Activated CD8-positive, alpha-beta T cell treated with anti-CD3 and anti-CD28 coated beads for 36 hours (primary cell): ENCODE results near the gene B4GALNT2. TPM values are rescaled to one million over a fixed set of nuclear protein-coding genes. Genes with fewer than 3 reads are reported as not detected.

Experiments
- ATAC-seq: fragments of 200-7000 bp; cut with Tn5 transposase; one replicate; pipeline ENCODE4 v1.10.0; 2021; ENCODE audit warnings: mild to moderate bottlenecking, moderate library complexity
- CTCF ChIA-PET: fragments of 350-600 bp; sonication (Branson Sonifier 250); formaldehyde crosslinking; loops from one replicate; lab custom pipeline; 2021; ENCODE audit warnings: antibody characterized with exemption; lab: Charles Lee
- POLR2A ChIA-PET: fragments of 350-600 bp; sonication (Branson Sonifier 250); formaldehyde crosslinking; loops from one replicate; lab custom pipeline; 2021; ENCODE audit warnings: antibody characterized with exemption; lab: Charles Lee
- DNase-seq: peaks from one replicate; pipeline ENCODE4 v3.0.0-alpha.2; 2020
- H3K27ac Mint-ChIP-seq: one replicate; pipeline ENCODE4 v1.8.0; 2021; ENCODE audit warnings: mild to moderate bottlenecking, mixed read lengths
- H3K27me3 Mint-ChIP-seq: one replicate; pipeline ENCODE4 v1.8.0; 2021; ENCODE audit warnings: mixed read lengths
- H3K36me3 Mint-ChIP-seq: one replicate; pipeline ENCODE4 v1.8.0; 2021; ENCODE audit warnings: low read depth, mixed read lengths
- H3K4me1 Mint-ChIP-seq: one replicate; pipeline ENCODE4 v1.8.0; 2021; ENCODE audit warnings: low read depth, mixed read lengths
- H3K4me3 Mint-ChIP-seq: one replicate; pipeline ENCODE4 v1.8.0; 2021; ENCODE audit warnings: mild to moderate bottlenecking, moderate library complexity, mixed read lengths
- H3K9me3 Mint-ChIP-seq: one replicate; pipeline ENCODE4 v1.8.0; 2021; ENCODE audit warnings: mixed read lengths
- CTCF ChIP-seq: fragments of 200-600 bp; IDR thresholded peaks from one replicate; pipeline ENCODE4 v1.8.0; 2022; ENCODE audit warnings: antibody characterized with exemption, mild to moderate bottlenecking
- intact Hi-C: fragments of 100-400 bp; cut with micrococcal nuclease; formaldehyde crosslinking; loops from one replicate; pipeline ENCODE4 v1.10.0; 2022
- total RNA-seq, 2 experiments: library from RNA; stranded (reverse); gene quantifications; one replicate each; pipeline ENCODE4 v1.2.3, GENCODE V29; 2021

The B4GALNT2 gene
- total RNA-seq, 2 experiments from 2014 or later = not detected

GRCh38 chr17:49111934-49112333 lies 20.6 kb upstream of the B4GALNT2 start:
- intact Hi-C loops = no loop called here

DNA sequence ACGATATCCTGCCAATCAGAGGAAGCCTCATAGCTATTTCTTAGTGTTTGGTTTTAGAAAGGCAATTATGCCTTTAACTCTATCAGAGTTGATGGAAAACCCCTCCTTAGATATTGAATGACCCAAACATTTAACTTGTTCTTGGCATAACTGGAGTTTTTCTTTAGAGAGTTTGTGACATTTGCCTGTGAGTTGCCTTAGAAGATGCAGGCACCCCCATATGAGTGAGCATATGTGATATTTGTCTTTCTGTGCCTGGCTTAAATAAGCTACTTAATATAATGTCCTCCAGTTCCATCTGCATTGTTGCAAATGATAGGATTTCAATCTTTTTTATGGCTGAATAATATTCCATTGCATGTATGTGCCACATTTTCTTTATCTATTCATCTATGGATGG lies 19.6 kb upstream of the B4GALNT2 start:
- no peaks in the 10 kb centered on the region for H3K36me3 Mint-ChIP-seq
- CTCF ChIA-PET = interaction anchor here (0.6 to 1.2 kb wide), 2 partner anchors 21 to 442 kb away, joined by 3 to 4 read pairs; no protein-coding TSS in a partner anchor
- H3K4me3 Mint-ChIP-seq = no peak overlapping the region
- no peak for TF ChIP-seq CTCF
- POLR2A ChIA-PET = no interaction called here
- peaks cover 17% of the 10 kb centered on the region for H3K27me3 Mint-ChIP-seq
- H3K27ac Mint-ChIP-seq = no peak overlapping the region
- no peak for ATAC-seq
- no peak for DNase-seq
- no peaks in the 10 kb centered on the region for H3K9me3 Mint-ChIP-seq
- no peaks in the 10 kb centered on the region for H3K4me1 Mint-ChIP-seq
- intact Hi-C loops = no loop called here

More at GRCh38 chr17:49111934-49112333, 20.6 kb upstream of the B4GALNT2 start:
- TF ChIP-seq CTCF = no peak
- DNase-seq = no peak
- CTCF ChIA-PET = interaction anchor here (0.6 kb wide), 1 partner anchor 116 kb away, joined by 3 read pairs; no protein-coding TSS in a partner anchor
- POLR2A ChIA-PET = no interaction called here
- Mint-ChIP-seq H3K4me3 (no peak overlapping the region), H3K27ac (no peak overlapping the region), H3K27me3 (peaks cover 12% of the 10 kb centered on the region), H3K36me3 (no peaks in the 10 kb centered on the region), H3K4me1 (no peaks in the 10 kb centered on the region), H3K9me3 (no peaks in the 10 kb centered on the region)
- no peak for ATAC-seq

- Mint-ChIP-seq H3K4me1 (no peaks in the 10 kb centered on the region), H3K27ac (no peak overlapping the region), H3K4me3 (no peak overlapping the region), H3K27me3 (peaks cover 19% of the 10 kb centered on the region), H3K36me3 (no peaks in the 10 kb centered on the region), H3K9me3 (no peaks in the 10 kb centered on the region)
- intact Hi-C loops = no loop called here
- ChIA-PET POLR2A (no interaction called here), CTCF (interaction anchor here (0.8 to 1.7 kb wide), 2 partner anchors 65 to 82 kb away, joined by 3 to 4 read pairs; no protein-coding TSS in a partner anchor)
- no peak for TF ChIP-seq CTCF
- ATAC-seq (no peak), DNase-seq (no peak)
These were observed 17.9 kb upstream of the B4GALNT2 start for GRCh38 chr17:49114703-49115102.

DNA sequence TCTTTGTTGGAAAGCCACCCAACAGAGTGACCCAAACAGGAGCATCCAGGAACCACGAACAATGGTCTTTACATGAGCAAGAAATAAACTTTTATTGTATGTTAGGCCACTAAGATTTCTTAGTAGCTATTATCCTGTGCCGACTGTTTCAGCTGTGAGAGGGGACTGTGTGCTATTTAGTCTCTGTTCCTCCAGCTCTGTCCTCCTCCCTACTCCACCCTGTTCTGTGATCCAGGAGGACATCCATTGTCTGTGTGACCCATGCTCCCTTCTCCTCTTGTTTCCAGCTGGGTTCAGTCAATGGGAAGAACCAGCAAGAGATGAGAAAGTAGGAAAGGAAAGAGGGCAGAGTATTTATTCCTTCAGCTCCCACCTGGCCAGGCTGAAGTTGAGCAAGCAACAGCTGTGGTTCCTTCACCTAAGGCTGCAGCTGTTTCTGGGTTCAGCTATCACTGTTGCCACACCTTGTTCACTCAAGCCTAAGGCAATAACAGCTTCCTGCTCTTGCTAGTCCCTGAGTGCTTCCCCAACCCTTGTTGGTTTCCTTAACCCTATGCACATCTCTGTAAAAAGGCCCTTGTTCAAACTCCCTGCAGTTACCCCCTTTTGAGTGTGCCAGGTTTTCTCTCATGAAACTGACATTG lies 14.9 kb upstream of the B4GALNT2 start:
- intact Hi-C loops = no loop called here
- TF ChIP-seq CTCF = no peak
- Mint-ChIP-seq H3K27me3 (peaks cover 30% of the 10 kb centered on the region), H3K4me3 (no peak overlapping the region), H3K4me1 (no peaks in the 10 kb centered on the region), H3K9me3 (no peaks in the 10 kb centered on the region), H3K27ac (no peak overlapping the region), H3K36me3 (no peaks in the 10 kb centered on the region)
- ATAC-seq (no peak), DNase-seq (no peak)
- ChIA-PET CTCF (interaction anchor here (0.8 kb wide), 1 partner anchor 11 kb away, joined by 3 read pairs; no protein-coding TSS in a partner anchor), POLR2A (no interaction called here)

GRCh38 chr17:49120166-49120565 lies 12.4 kb upstream of the B4GALNT2 start:
- intact Hi-C loops = no loop called here
- H3K4me3 Mint-ChIP-seq = no peak overlapping the region
- ATAC-seq = no peak
- ChIA-PET CTCF (interaction anchor here (1.3 kb wide), 1 partner anchor 11 kb away, joined by 4 read pairs; no protein-coding TSS in a partner anchor), POLR2A (no interaction called here)
- H3K27ac Mint-ChIP-seq = no peak overlapping the region
- no peak for TF ChIP-seq CTCF
- no peaks in the 10 kb centered on the region for H3K9me3 Mint-ChIP-seq
- no peaks in the 10 kb centered on the region for H3K4me1 Mint-ChIP-seq
- no peak for DNase-seq
- H3K36me3 Mint-ChIP-seq = no peaks in the 10 kb centered on the region
- peaks cover 23% of the 10 kb centered on the region for H3K27me3 Mint-ChIP-seq
